ENCODE measurements around the gene MCC.

The MCC gene

GRCh38 chr5:113267361-113267900, 220.8 kb downstream of the MCC start:
- no peak for DNase-seq

DNA sequence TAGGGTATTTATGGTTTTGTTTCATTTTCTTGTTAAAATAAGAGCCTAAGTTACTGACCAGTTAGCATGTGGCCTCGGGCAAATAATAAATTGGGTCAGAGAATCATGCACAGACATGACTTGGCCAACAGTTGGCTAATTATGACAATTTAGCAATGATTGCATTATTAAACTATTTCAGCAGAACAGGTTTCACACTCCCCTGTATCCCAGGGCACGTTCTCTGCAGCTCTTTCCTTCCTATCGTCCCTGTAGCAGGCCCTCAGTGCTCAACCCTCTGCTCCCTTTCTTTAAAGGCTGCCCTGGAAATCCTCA, 221.4 kb downstream of the MCC start:
- DNase-seq = peak; percentile 20

GRCh38 chr5:113266227-113266912, 221.9 kb downstream of the MCC start:
- DNase-seq = no peak

- no peak for DNase-seq
Observed at GRCh38 chr5:113265190-113265589, 223.1 kb downstream of the MCC start.

- DNase-seq = peak; percentile 27
Observed at GRCh38 chr5:113264046-113264445, 224.2 kb downstream of the MCC start.

DNA sequence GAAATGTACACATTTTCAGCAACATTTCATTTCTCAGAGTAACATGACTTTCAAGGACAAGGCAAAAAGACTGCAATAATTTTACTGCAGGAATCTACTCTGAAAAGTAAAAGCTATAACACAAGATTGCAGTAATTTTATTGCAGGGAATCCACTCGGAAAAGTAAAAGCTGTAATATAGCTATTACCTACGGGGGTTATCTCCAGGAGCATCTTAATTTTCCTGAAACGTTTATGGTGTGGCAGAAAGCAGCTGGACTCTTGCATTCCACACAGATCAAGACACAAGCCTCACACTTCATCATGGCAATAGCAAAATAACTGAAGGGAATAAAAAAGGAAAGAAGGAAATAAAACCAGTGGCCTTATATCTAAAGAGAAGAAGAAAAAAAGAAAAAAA, 224.7 kb downstream of the MCC start:
- no peak for DNase-seq

DNA sequence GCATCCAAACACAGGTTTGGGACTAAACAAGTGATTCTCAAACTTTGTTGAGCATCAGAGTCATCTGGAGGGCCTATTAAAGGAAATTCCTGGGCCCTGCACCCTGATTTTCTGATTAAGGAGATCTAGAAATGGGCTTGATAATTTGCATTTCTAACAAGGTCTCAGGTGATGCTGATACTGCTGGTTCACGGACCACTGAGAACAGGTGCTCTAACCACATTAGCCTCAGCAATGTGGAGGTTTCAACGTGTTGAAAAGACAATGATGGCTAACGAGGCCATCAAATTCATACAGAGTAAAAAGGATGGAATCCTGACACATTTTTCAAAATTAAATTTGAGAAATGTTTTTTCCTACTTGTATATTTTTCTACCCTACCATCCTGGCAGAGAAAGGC, 225.6 kb downstream of the MCC start:
- no peak for DNase-seq

GRCh38 chr5:113259034-113259433, 229.2 kb downstream of the MCC start:
- no peak for DNase-seq

DNA sequence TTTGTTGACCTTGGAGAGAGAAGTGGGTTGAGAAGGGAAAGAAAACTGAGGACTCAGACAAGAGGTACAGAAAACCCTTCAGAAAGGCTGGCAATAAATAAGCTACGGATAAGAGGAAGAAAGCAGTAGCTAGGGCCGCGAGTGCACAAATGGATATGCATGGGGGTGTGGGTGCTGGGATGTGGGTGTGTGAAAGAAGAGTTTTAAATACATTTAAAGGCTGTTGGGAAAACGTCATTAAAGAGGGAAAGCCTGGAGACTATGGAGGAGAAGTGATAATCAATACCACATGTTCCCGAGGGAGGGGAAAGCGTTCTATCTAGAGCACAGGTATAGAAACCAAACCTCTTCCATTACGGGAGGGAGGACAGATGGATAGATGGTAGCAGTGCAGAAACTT, 230.7 kb downstream of the MCC start:
- DNase-seq = no peak

DNA sequence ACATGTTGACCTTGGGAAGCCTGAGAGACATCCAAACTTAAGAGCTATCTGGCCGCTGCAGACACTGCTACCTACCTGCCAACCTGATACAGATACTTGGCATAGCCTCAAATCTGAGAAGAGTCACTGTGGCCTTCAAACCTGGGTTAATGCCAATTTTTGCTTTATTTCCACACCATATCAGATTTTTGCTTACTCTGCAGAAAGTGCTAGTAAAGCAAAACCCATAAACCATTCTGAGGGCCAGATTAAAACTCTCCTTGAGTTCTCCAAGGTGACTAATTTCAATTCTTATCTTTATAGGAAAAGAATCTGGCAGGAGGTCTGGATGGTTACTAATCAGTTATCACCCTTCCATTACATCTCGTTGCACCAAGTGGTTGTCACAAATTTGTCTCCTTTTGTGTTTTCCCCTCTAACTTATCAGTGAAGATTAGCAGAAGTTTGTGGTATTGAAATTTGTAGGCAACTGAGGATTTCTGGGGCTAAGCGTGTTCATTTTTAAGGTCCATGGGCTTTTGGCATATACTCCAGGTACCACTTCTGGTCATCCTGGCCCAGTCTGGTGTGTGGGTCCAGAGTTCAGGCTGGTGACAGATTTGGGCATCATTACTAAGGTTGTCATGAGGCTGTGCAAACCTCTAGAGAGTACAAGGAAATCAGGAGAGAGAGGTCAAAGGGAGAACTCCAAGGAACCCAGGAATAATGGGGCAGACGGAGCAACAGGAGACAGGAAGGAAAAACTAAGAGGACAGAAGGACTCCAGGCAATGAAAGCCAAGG, 231.4 kb downstream of the MCC start:
- no peak for DNase-seq

GRCh38 chr5:113255579-113256386, 232.5 kb downstream of the MCC start:
- no peak for DNase-seq

GRCh38 chr5:113255105-113255504, 233.1 kb downstream of the MCC start:
- no peak for DNase-seq

GRCh38 chr5:113253037-113253436, 235.2 kb downstream of the MCC start:
- DNase-seq = no peak

DNA sequence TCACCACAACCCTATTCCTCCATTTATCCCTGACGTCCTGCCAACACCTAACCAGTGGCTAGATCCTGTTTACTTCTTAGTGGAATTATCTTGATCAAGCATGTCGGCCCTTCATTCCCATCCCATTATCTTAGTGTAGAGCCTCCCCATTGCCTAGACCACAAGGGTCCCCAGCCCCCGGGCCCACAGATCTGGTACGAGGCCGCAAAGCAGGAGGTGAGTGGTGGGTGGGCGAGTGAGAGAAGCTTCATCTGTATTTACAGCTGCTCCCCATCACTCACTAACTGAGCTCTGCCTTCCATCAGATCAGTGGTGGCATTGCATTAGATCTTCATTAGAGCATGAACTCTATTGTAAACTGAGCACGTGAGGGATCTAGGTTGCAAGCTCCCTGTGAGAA, 236.2 kb downstream of the MCC start:
- DNase-seq = no peak

- peak; percentile 87 for DNase-seq
Observed at GRCh38 chr5:113250341-113250953, 237.8 kb downstream of the MCC start.

- DNase-seq = no peak
Observed at GRCh38 chr5:113249206-113249605, 239.0 kb downstream of the MCC start.

- DNase-seq = no peak
Observed at GRCh38 chr5:113246361-113246870, 241.8 kb downstream of the MCC start.

DNA sequence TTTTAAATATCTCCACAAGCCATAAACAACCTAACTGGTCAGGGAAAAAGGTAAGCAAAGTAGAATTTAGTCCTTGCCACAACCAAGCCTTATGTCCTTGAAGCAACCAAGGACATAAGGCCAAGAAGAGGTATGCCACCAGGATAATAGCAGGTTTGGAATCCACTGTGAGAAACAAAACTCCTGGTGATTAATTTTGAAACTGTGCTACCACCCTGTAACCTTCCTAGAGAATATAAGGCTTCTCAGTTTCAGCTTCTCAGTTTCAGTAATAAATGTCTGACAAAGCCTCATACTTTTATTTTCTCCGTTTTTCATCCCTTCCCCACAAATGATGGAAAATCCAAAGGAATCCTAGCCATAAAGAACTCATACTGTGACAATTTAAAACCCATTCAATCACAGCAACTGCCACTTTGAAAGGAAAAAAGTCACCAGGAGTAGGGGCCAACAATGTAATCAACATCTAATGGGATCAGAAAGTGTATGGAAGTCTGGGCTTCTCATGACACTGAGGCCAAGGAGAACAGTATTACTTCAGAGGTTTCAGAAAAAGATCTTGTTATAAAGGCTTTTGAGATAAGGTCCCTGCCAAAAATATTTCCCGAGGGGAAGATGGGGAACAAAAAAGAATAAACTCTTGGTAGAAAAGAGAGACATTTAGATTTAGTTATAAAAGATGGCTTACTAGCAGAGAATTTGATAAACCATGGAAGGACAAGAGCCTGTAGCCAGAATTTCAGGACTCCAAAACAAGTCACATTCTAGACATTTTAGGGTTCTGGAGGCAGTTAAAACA, 242.6 kb downstream of the MCC start:
- no peak for DNase-seq

DNA sequence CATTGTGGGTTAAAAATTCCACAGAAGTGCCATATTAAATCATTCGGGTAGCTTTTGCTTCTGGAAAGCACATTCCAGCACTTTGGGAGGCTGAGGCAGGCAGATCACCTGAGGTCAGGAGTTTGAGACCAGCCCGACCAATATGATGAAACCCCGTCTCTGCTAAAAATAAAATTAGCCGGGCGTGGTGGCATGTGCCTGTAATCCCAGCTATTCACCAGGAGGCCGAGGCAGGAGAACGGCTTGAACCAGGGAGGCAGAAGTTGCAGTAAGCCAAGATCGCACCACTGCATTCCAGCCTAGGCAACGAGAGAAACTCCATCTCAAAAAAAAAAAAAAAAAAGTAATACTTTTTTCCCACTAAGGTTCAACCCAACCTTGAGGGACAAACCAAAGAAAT, 243.3 kb downstream of the MCC start:
- DNase-seq = no peak

DNA sequence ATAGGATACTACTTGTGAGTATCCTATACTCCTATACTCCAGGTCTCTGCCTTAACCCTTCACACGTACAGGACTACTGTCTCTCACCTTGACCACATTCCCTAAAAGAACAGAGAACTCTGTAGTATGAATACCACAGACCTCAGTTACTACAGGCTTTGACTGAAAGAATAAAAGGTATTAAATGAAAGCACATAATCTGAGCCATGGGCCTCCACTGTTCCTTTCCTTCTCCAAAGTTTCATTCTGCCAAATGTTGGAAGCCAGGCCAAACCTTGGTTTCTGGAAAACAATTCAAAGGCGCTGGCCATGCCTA, 244.9 kb downstream of the MCC start:
- DNase-seq = no peak

GRCh38 chr5:113242481-113243348, 245.5 kb downstream of the MCC start:
- DNase-seq = peak; percentile 58
